Measurements from ENCODE around the gene PPEF2. TPM values are rescaled to one million over a fixed set of nuclear protein-coding genes. Genes with fewer than 3 reads are reported as not detected.

The PPEF2 gene
- total RNA-seq, 3 donors from 2014 or later: 0.13 to 0.43 TPM; not detected in 1

- no peak for DNase-seq
- TF ChIP-seq CTCF (IDR thresholded peaks at IDR 0.05): no peak
- Histone ChIP-seq H3K9me3 (no peaks in the 10 kb centered on the region), H3K36me3 (ENCODE audit: low read depth) (no peaks in the 10 kb centered on the region), H3K4me3 (no peak overlapping the region), H3K4me1 (ENCODE audit: low read depth) (no peaks in the 10 kb centered on the region)
- intact Hi-C loops (cut with DNase I, micrococcal nuclease): no loop called here
- no peak for ATAC-seq
Measured at GRCh38 chr4:75820676-75821075, 81.6 kb downstream of the PPEF2 start.

- Histone ChIP-seq H3K4me3 (no peak overlapping the region), H3K36me3 (ENCODE audit: low read depth) (no peaks in the 10 kb centered on the region), H3K9me3 (no peaks in the 10 kb centered on the region), H3K4me1 (ENCODE audit: low read depth) (no peaks in the 10 kb centered on the region)
- ATAC-seq: no peak
- DNase-seq: no peak
- TF ChIP-seq CTCF (IDR thresholded peaks at IDR 0.05): no peak
- intact Hi-C loops (cut with DNase I, micrococcal nuclease): no loop called here
Measured at GRCh38 chr4:75820197-75820596, 82.1 kb downstream of the PPEF2 start.

GRCh38 chr4:75819121-75819520 lies 83.1 kb downstream of the PPEF2 start:
- ATAC-seq (no peak), DNase-seq (no peak)
- Histone ChIP-seq H3K36me3 (ENCODE audit: low read depth) (no peaks in the 10 kb centered on the region), H3K4me1 (ENCODE audit: low read depth) (no peaks in the 10 kb centered on the region), H3K9me3 (no peaks in the 10 kb centered on the region), H3K4me3 (no peak overlapping the region)
- TF ChIP-seq CTCF (IDR thresholded peaks at IDR 0.05): no peak
- intact Hi-C loops (cut with DNase I, micrococcal nuclease): no loop called here

- H3K9me3 ChIP-seq: no peaks in the 10 kb centered on the region
- no peak overlapping the region for H3K4me3 ChIP-seq
- no peak for TF ChIP-seq CTCF (IDR thresholded peaks at IDR 0.05)
- H3K4me1 ChIP-seq (ENCODE audit: low read depth): no peaks in the 10 kb centered on the region
- ATAC-seq: no peak
- no peaks in the 10 kb centered on the region for H3K36me3 ChIP-seq (ENCODE audit: low read depth)
- no peak for DNase-seq
- intact Hi-C loops (cut with DNase I, micrococcal nuclease): no loop called here
Measured at GRCh38 chr4:75817901-75818300, 84.4 kb downstream of the PPEF2 start.

Other genes with a start within 250 kb of the PPEF2 start
- gene G3BP2, start 229.0 kb downstream of the PPEF2 start, total RNA-seq: 100 to 1,000 TPM; 144 to 149 (median 149) TPM
- 10 to 100 TPM; 44.3 to 65.8 (median 55.9) TPM for gene USO1, start 177.9 kb downstream of the PPEF2 start, total RNA-seq
- gene NAAA, start 38.6 kb upstream of the PPEF2 start, total RNA-seq: 100 to 1,000 TPM; 101 to 226 (median 163) TPM
- 10 to 100 TPM; 24.5 to 33.7 (median 27.9) TPM for gene SDAD1, start 88.5 kb upstream of the PPEF2 start, total RNA-seq
- 1 to 10 TPM in 2 of 3 donors, under 1 TPM in 1; 0.75 to 4.9 (median 1.3) TPM for gene CXCL9, start 105.1 kb upstream of the PPEF2 start, total RNA-seq
- gene CXCL10, start 121.0 kb upstream of the PPEF2 start, total RNA-seq: 1 to 10 TPM; 1.4 to 2.2 (median 2.1) TPM
- under 1 TPM in 2 of 3 donors, not detected in 1; 0.19 to 0.72 TPM for gene CXCL11, start 133.6 kb upstream of the PPEF2 start, total RNA-seq
- gene ART3, start 172.3 kb upstream of the PPEF2 start, total RNA-seq: 1 to 10 TPM in 2 of 3 donors, not detected in 1; 1.1 to 2.2 TPM
- 10 to 100 TPM; 32.1 to 40.3 (median 36.4) TPM for gene NUP54, start 245.9 kb upstream of the PPEF2 start, total RNA-seq